PC-9 (cell line): ENCODE results near the gene ZNF608.

Experiments used
- CTCF ChIP-seq: fragments of 200-600 bp; sonication (generic); conservative IDR thresholded peaks from 2 replicates; pipeline ENCODE4 v1.6.1; 2017; ENCODE audit warnings: mixed run types, antibody characterized with exemption, mild to moderate bottlenecking, moderate library complexity
- EZH2 ChIP-seq: fragments of 200-600 bp; sonication (generic); IDR thresholded peaks from 2 replicates; pipeline ENCODE4 v1.8.0; 2017; ENCODE audit warnings: antibody characterized with exemption, low read depth

- TF ChIP-seq EZH2 (no peak), CTCF (no peak)
Observed at GRCh38 chr5:124747791-124748686, 1.6 kb upstream of the ZNF608 start.
